ENCODE results near the gene SERP2.

SERP2 gene

DNA sequence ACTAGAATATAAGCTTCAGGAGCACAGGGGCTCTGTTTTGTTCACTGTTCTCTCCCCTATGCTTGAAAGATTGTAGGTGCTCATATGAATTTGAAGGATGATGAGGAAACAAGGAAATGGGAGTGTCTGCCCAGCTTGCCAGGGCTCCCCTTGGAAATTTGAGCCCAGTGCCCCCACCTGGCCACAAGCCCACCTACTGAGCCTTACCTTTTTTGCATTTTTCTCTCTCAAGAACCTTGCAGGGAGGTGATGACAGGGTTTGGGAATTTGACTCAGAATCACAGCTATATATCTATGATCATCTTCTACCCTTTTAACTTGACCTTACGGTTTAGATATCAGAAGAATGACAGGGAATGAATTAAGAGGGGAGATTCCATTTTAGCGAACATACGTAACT, 33.8 kb downstream of the SERP2 start:
- TF ChIP-seq, protein P1, sequence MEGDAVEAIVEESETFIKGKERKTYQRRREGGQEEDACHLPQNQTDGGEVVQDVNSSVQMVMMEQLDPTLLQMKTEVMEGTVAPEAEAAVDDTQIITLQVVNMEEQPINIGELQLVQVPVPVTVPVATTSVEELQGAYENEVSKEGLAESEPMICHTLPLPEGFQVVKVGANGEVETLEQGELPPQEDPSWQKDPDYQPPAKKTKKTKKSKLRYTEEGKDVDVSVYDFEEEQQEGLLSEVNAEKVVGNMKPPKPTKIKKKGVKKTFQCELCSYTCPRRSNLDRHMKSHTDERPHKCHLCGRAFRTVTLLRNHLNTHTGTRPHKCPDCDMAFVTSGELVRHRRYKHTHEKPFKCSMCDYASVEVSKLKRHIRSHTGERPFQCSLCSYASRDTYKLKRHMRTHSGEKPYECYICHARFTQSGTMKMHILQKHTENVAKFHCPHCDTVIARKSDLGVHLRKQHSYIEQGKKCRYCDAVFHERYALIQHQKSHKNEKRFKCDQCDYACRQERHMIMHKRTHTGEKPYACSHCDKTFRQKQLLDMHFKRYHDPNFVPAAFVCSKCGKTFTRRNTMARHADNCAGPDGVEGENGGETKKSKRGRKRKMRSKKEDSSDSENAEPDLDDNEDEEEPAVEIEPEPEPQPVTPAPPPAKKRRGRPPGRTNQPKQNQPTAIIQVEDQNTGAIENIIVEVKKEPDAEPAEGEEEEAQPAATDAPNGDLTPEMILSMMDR (IDR thresholded peaks at IDR 0.05; ENCODE audit: control insufficient read depth, extremely low read depth, insufficient read depth) = no peak
- no peak for DNase-seq (ENCODE audit: low read depth)
- H3K4me3 ChIP-seq (ENCODE audit: low read depth, low read length) = no peak overlapping the region

DNA sequence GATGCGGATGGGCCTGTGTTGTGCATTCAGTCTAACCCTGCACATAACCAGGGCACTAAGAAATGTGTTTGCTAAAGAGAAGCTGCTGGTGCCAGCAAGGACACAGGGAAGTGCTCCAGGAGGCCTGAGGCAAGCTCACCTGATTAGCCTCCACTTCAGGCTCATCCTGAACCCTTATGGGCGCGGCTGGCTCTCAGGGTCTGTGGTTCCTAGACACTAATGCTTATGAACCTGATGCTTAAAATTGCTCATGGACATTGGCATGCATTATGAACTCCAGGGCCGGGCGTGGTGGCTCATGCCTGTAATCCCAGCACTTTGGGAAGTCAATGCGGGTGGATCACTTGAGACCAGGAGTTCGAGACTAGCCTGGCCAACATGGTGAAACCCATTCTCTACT, 34.3 kb downstream of the SERP2 start:
- DNase-seq (ENCODE audit: low read depth) = no peak

DNA sequence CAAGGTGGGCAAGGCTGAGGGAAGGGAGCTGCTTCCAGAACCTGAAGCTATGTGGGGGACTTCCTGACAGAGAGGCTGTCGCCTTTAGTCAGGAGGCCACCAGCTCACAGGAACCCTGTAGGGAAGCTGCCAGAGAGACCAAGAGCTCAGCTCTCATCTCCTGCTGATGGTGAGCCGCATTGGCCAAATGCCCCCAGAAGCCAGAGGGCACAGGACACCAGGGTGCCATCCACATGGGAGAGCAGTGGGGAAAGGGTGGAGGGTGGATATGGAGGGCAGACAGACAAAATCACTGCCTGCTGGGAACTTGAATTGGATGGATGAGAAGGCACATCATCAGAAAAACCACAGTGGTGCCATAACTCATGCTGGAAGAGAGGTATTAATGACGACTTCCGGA, 36.0 kb downstream of the SERP2 start:
- no peak overlapping the region for H3K4me3 ChIP-seq (ENCODE audit: low read depth, low read length)
- TF ChIP-seq, protein P1 (IDR thresholded peaks at IDR 0.05; ENCODE audit: control insufficient read depth, extremely low read depth, insufficient read depth) = no peak
- DNase-seq (ENCODE audit: low read depth) = no peak

More for the DNA sequence above, 34.3 kb downstream of the SERP2 start:
- no peak overlapping the region for H3K4me3 ChIP-seq (ENCODE audit: low read depth, low read length)
- TF ChIP-seq, protein P1 (IDR thresholded peaks at IDR 0.05; ENCODE audit: control insufficient read depth, extremely low read depth, insufficient read depth) = no peak

DNA sequence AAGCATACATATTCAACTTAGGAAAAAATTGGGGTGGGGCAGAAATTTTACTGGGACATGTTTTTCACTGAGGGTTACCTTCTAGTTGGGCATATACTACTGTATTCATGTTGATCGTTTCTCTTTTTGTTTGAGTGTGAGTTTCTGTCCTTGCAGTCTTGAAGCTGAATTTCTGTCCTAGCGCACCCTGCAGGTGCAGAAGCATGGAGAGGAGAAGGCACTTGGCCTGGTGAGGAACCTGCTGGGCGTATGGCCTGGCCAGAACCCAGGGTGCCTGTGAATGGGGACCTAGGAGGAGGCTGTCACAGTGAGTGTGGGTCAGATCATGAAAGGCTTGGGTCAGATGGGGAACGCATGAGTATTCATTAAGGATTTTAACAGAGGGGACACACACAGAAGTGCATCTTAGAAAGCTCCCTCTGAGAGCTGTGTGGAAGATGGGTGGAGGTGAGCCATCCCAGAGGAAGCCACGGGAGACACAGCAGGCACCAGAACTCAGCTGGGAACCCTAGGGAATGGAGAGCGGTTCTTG, 36.8 kb downstream of the SERP2 start:
- H3K4me3 ChIP-seq (ENCODE audit: low read depth, low read length) = no peak overlapping the region
- TF ChIP-seq, protein P1 (IDR thresholded peaks at IDR 0.05; ENCODE audit: control insufficient read depth, extremely low read depth, insufficient read depth) = no peak
- no peak for DNase-seq (ENCODE audit: low read depth)

DNA sequence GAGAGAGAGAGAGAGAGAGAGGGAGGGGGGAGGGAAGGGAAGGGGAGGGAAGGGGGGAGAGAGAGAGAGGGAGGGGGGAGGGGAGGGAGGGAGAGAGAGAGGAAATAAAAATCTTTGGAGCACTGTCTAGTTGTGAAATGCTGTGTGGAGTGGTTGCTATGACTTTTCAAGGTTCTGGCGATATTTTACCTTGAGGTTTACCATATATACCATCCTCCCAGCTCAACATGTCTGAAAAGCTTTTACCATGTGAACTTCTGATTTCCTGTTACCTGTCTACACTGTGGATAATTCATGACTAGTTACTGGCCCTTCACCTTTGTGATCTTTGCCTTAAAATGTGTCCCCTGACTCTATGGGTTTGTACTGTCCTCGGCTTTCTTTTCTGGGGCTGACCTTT, 38.2 kb downstream of the SERP2 start:
- no peak overlapping the region for H3K4me3 ChIP-seq (ENCODE audit: low read depth, low read length)
- TF ChIP-seq, protein P1 (IDR thresholded peaks at IDR 0.05; ENCODE audit: control insufficient read depth, extremely low read depth, insufficient read depth) = no peak
- no peak for DNase-seq (ENCODE audit: low read depth)

DNA sequence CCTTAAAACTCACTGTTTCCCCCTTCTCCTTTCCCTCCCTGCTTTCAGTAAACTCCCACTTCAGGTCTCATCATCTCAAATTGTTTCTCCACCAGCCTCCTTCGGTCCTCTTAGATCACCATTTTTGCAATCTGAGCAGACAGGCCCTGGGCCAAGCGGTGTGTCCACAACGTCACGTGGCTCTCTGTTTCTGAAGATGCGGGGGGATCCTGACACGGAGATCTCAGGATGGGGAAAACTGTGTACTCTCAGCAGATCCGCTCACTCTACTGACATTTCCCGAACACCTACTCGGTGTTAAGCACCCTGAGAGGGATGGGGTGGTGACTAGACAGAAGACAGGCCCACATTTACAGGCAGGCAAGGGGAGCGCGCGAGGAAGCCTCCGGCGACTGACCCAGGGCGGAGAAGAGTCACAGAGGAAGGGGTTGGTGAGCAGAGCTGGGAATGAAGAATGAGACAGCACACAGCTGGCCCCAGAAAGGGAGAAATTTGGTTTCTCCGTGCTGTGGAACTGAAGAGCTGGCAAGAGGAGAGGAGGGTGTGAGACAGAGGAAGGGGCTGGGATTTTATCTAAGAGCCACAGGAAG, 38.8 kb downstream of the SERP2 start:
- TF ChIP-seq, protein P1 (IDR thresholded peaks at IDR 0.05; ENCODE audit: control insufficient read depth, extremely low read depth, insufficient read depth) = no peak
- H3K4me3 ChIP-seq (ENCODE audit: low read depth, low read length) = no peak overlapping the region
- DNase-seq (ENCODE audit: low read depth) = no peak

DNA sequence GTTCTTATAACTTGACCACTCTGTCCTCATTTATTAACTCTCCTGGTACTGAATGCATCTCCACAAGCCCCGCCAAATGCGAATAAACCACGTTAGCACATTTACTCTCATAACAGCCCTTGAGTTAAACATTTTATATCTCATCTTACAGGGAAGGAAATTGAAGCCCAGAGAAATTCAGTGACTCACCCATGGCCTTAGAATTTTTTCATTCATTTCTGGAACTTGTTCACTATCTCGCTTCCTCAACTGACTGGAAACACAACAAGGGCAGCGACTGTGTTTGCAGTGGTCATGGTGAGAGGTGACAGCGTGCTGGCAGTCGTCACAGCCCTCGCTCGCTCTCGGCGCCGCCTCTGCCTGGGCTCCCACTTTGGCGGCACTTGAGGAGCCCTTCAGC, 39.5 kb downstream of the SERP2 start:
- DNase-seq (ENCODE audit: low read depth) = no peak
- no peak overlapping the region for H3K4me3 ChIP-seq (ENCODE audit: low read depth, low read length)
- TF ChIP-seq, protein P1 (IDR thresholded peaks at IDR 0.05; ENCODE audit: control insufficient read depth, extremely low read depth, insufficient read depth) = no peak

Measured in LNCaP clone FGC (cell line).